Naive thymus-derived CD8-positive, alpha-beta T cell (primary cell): ENCODE results near the gene RPS6KB2. TPM values are rescaled to one million over a fixed set of nuclear protein-coding genes. Genes with fewer than 3 reads are reported as not detected.
"Not testable (repeated sequence)": the region's sequence is repeated elsewhere in the genome, so short reads cannot be mapped to it uniquely, and the experiment has no call there.

Experiments
- ATAC-seq, 2 donors: fragments of 150-1000 bp; cut with Tn5 transposase in 1 of 2; sonication (Bioruptor Pico), chemical (Tn5 transposase) in 1 of 2; 1 replicate in 1 of 2; 2 replicates in 1 of 2; pipeline ENCODE4 v1.10.0; 2021; ENCODE audit warnings: mild to moderate bottlenecking in 2 of 2, moderate library complexity in 2 of 2
- POLR2A ChIA-PET: fragments of 350-600 bp; sonication (Branson Sonifier 250); formaldehyde crosslinking; loops from one replicate; lab custom pipeline; 2021; ENCODE audit warnings: antibody characterized with exemption; lab: Charles Lee
- DNase-seq, 10 donors: peaks; one replicate each; pipeline versions ENCODE4 v3.0.0 to v3.0.0-alpha.2; 2020 to 2022
- H3K27ac Mint-ChIP-seq, 10 donors: one replicate each; pipeline ENCODE4 v1.8.0; 2020 to 2022; ENCODE audit warnings: mild to moderate bottlenecking in 10 of 10, mixed read lengths in 10 of 10, moderate library complexity in 4 of 10, inconsistent platforms in 1 of 10
- H3K27me3 Mint-ChIP-seq, 5 donors: one replicate each; pipeline ENCODE4 v1.8.0; 2021 to 2022; ENCODE audit warnings: mixed read lengths in 5 of 5
- H3K36me3 Mint-ChIP-seq, 3 donors: one replicate each; pipeline ENCODE4 v1.8.0; 2020 to 2022; ENCODE audit warnings: mixed read lengths in 3 of 3, mild to moderate bottlenecking in 2 of 3, inconsistent platforms in 1 of 3
- H3K4me1 Mint-ChIP-seq, 4 donors: one replicate each; pipeline ENCODE4 v1.8.0; 2021 to 2022; ENCODE audit warnings: mixed read lengths in 4 of 4
- H3K4me3 Mint-ChIP-seq, 10 donors: one replicate each; pipeline ENCODE4 v1.8.0; 2020 to 2022; ENCODE audit warnings: mild to moderate bottlenecking in 10 of 10, mixed read lengths in 10 of 10, moderate library complexity in 6 of 10, inconsistent platforms in 1 of 10
- H3K9me3 Mint-ChIP-seq, 9 donors: one replicate each; pipeline ENCODE4 v1.8.0; 2020 to 2022; ENCODE audit warnings: mixed read lengths in 9 of 9, mild to moderate bottlenecking in 3 of 9, inconsistent platforms in 1 of 9, moderate library complexity in 1 of 9
- polyA plus RNA-seq, 3 donors: library from polyadenylated mRNA; unstranded; fragments of 300-500 nt; fragmentation: Illumina TruSeq; gene quantifications; one replicate each; pipeline ENCODE4 v1.2.3, GENCODE V29; 2021
- total RNA-seq, 8 experiments: library from RNA in 2 of 8; stranded (reverse) in 2 of 8; gene quantifications; one replicate each; pipeline ENCODE4 v1.2.3 and lab custom pipeline; 2021 to 2026

RPS6KB2 gene
- total and polyA plus RNA-seq, 5 experiments from 2014 or later, result 41.9 to 82.8 (median 45.9) TPM

DNA sequence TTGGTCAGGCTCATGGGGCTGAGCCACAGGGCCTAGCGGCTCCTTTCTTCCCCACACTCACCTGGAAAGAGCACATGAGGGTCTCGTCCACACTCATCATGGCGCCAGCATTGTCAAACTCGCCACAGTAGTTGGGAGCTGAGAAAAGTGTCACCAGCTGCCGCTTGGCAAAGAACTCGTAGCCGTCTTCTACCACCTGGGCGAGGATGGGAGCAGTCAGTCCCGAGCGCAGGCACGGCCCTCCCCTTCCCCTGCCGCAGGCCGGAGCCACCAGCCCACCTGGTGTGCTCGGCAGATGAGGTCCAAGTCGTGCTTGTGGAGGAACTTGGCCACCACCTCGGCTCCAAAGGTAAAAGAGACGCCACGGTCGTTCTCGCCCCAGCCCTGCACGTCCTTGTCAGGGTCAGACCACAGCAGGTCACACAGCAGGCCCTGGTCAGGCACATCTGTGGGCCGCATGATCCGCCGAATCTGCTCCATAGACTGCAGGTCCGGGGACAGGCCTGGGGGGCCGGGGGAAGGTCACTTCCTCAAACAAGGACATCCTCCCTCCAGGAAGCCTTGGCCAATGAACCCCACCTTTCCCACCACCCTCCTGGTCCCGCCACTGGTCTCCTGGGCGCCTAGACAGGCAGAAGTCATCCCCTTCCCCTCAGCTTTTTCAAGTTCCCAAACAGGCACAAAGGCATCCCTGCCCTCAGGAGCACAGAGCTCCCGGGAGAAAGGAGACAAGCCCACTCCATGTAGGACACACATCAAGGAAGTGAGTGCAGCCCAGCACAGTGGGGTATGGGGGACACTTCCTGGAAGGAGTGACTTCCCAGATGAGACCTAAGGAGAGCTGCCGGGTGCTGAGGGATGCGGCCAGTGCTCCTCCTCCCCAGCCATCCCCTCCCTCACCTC is 29.4 kb upstream of the RPS6KB2 start:
- H3K4me3 Mint-ChIP-seq, result peak overlapping the region; percentile 19 to 95 (median 39)
- H3K4me1 Mint-ChIP-seq, result peaks cover 17 to 65% (median 52%) of the 10 kb centered on the region in 4 donors
- peak overlapping the region in 8 of 10 donors; percentile 8 to 96 (median 78) for H3K27ac Mint-ChIP-seq
- ATAC-seq (no peak), DNase-seq (no peak)
- H3K36me3 Mint-ChIP-seq, result peaks cover 0 to 31% (median 3%) of the 10 kb centered on the region in 3 donors
- H3K27me3 Mint-ChIP-seq, result no peaks in the 10 kb centered on the region
- peaks cover 0 to 2% (median 0%) of the 10 kb centered on the region in 9 donors for H3K9me3 Mint-ChIP-seq
- POLR2A ChIA-PET, result interaction anchor here (0.7 to 25.5 kb wide), 5 partner anchors 10 to 86 kb away, joined by 3 to 2390 read pairs (median 10); partner anchors contain the start of genes AIP, CARNS1, PTPRCAP and RPS6KB2

DNA sequence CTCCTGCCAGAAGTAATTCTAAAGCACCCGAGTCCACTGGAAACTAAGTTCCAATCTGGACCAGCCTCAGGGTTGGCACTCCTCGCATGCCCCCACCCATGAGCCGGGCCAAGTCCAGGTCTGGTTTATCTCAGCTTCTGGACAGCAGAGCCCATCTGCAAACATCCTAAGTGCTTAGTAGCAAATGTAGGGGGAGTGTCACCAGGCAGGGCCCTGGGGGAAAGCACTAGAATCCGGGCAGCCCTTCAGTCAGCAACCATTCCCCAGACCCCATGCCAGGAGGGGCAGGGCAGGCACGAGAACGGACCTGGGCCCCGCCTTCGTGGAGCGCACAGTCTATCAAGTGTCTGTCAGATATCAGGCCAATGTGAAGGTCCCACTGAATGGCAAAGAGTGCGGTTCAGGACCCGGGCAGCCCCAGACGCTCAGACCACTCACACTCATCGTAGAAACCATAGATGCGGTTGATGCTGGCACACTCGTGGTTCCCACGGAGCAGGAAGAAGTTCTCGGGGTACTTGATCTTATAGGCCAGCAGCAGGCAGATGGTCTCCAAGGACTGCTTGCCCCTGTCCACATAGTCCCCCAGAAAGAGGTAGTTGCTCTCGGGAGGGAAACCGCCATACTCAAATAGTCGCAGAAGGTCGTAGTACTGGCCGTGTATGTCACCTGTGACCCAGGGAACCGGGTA is 27.9 kb upstream of the RPS6KB2 start:
- Mint-ChIP-seq H3K27ac (peak overlapping the region; percentile 53 to 92 (median 84)), H3K27me3 (no peaks in the 10 kb centered on the region), H3K4me3 (peak overlapping the region; percentile 83 to 95 (median 88)), H3K36me3 (peaks cover 0 to 40% (median 8%) of the 10 kb centered on the region in 3 donors), H3K4me1 (peaks cover 17 to 73% (median 59%) of the 10 kb centered on the region in 4 donors), H3K9me3 (peaks cover 0 to 2% (median 0%) of the 10 kb centered on the region in 9 donors)
- DNase-seq (no peak), ATAC-seq (no peak)
- POLR2A ChIA-PET, result interaction anchor here (0.7 to 25.5 kb wide), 21 partner anchors 8 to 296 kb away, joined by 3 to 2390 read pairs (median 10); partner anchors contain the start of genes AIP, ANKRD13D, CARNS1 and CDK2AP2

DNA sequence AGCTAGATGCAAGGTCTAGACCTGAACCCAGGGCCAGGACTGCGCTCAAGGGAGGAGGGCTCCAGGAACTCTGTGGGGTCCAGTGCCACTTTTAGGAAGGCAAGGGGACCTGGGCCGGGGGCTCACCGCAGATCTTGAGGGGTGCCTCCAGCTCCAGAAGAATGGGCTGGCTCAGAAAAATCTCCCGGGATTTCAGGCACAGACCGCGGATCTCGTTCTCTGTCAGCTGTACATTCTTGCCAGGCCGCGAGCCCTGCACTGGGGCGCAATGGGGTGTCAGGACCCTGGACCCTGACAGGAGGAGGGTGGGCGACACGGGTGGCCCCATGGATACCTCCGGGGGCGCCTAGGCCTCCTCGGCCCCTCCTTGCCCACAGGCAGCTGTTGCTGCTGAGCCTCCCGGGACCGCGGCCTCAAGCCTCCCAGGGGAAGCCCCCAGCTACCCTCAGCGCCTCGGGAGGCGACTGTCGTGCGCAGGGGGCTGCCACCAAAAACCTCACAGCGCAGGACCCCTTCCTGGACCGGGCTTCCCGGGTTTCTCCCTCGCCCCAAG is 27.3 kb upstream of the RPS6KB2 start:
- H3K36me3 Mint-ChIP-seq, result peaks cover 0 to 45% (median 9%) of the 10 kb centered on the region in 3 donors

DNA sequence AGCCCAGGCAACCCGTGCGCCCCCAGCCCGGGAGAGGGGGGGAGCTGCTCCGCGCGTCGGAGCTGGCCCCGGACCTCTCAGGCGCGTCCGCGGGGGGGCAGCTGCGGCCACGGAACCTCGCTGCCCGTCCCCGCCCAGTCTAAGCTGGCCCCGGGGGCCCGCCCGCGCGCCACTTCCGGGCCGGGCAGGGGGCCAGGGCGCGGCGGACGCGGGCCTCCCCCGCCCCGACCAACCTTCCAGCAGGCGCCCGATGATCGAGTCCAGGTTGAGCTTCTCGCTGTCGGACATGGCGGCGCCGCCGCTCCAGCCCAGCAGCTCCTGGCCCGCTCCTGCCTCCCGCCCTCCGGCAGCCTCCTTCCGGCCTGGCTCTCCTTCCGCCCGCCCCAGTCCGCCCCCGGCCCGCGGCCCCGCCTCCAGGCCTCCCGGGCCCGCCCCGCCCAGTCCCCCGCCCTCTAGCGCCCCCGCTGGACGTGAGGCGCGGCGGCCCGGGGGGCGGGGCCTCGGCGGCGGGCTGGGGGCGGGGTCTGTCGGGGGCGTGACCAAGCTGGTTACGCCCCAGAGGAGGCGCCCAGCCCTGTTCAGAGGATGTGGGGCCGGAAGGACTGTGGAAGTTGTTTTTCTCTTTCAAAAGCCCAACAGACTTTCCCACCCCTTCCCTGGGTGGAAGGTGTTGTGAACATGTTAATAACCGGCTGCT is 26.7 kb upstream of the RPS6KB2 start, which contains the start of gene PPP1CA:
TSS of gene PPP1CA (minus strand) at position 364 of the 697 bp plus-strand sequence. CDS start at position 288, 76 bp downstream.
- Mint-ChIP-seq H3K27me3 (no peaks in the 10 kb centered on the region), H3K27ac (peak within 1 kb of the TSS; percentile 85 to 96 (median 93)), H3K36me3 (peaks cover 0 to 51% (median 9%) of the 10 kb centered on the region in 3 donors), H3K4me1 (peaks cover 18 to 79% (median 62%) of the 10 kb centered on the region in 4 donors), H3K4me3 (peak within 1 kb of the TSS; percentile 87 to 99 (median 97)), H3K9me3 (peaks cover 0 to 2% (median 0%) of the 10 kb centered on the region in 9 donors)
- POLR2A ChIA-PET, result interaction anchor here (0.6 to 25.5 kb wide), 38 partner anchors 8 to 763 kb away, joined by 3 to 2390 read pairs (median 6); partner anchors contain the start of genes AIP, ANKRD13D, CARNS1 and CDK2AP2
- DNase-seq (peak; percentile 82 to 98 (median 93)), ATAC-seq (peak; percentile 62 to 71)

More for the DNA sequence above, 27.3 kb upstream of the RPS6KB2 start:
- Mint-ChIP-seq H3K27ac (peak overlapping the region; percentile 53 to 92 (median 84)), H3K4me1 (peaks cover 17 to 77% (median 61%) of the 10 kb centered on the region in 4 donors), H3K4me3 (peak overlapping the region; percentile 83 to 95 (median 88)), H3K9me3 (peaks cover 0 to 2% (median 0%) of the 10 kb centered on the region in 9 donors), H3K27me3 (no peaks in the 10 kb centered on the region)
- DNase-seq, result peak in 3 of 10 donors; percentile 22 to 73 (median 42)
- POLR2A ChIA-PET, result interaction anchor here (0.7 to 25.5 kb wide), 32 partner anchors 8 to 763 kb away, joined by 3 to 2390 read pairs (median 7); partner anchors contain the start of genes AIP, ANKRD13D, CARNS1 and CDK2AP2
- peak; percentile 6 for ATAC-seq

DNA sequence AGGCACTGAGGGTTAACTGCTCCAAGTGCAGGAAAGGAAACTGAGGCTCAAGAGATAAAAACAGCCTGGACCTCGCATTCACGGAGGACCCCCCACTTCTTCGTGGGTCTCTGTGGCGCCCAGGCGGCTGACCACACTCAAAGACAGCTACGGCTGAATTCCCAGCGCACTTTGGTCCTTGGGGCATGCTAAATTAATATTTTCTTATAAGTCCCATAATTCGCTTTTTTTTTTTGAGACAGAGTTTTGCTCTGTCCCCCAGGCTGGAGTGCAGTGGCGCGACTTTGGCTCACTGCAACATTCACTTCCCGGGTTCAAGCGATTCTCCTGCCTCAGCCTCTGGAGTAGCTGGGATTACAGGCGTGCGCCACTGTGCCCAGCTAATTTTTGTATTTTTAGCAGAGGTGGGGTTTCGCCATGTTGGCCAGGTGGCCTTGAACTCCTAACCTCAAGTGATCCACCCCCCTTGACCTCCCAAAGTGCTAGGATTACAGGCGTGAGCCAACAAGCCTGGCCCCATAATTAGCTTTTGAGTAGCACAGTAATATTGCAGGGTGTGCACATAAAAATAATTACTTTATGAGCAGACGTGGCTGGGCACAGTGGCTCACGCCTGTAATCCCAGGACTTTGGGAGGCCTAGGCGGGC is 26.0 kb upstream of the RPS6KB2 start:
- POLR2A ChIA-PET, result interaction anchor here (0.6 to 25.5 kb wide), 32 partner anchors 10 to 764 kb away, joined by 3 to 2390 read pairs (median 6); partner anchors contain the start of genes AIP, ANKRD13D, CARNS1 and CDK2AP2
- not testable (repeated sequence) for H3K9me3 Mint-ChIP-seq, H3K27me3 Mint-ChIP-seq, ATAC-seq, DNase-seq
- Mint-ChIP-seq H3K4me1 (peaks cover 20 to 80% (median 63%) of the 10 kb centered on the region in 4 donors), H3K4me3 (peak overlapping the region; percentile 81 to 99 (median 97)), H3K36me3 (peaks cover 4 to 53% (median 14%) of the 10 kb centered on the region in 3 donors), H3K27ac (peak overlapping the region; percentile 85 to 96 (median 93))

DNA sequence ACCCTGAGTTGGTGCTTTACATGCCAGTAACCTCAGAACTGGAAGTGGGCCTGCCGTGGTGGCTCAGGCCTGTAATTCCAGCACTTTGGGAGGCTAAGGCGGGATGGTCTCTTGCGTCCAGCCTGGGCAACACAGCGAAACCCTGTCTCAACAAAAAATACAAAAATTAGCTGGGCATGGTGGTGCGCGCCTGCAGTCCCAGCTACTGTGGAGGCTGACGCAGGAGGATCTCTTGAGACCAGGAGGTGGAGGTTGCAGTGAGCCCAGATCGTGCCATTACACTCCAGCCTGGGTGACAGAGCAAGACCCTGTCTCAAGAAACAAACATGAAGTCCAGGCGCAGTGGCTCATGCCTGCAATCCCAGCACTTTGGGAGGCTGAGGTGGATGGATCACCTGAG is 25.2 kb upstream of the RPS6KB2 start:
- peak overlapping the region; percentile 93 to 99 (median 98) for H3K4me3 Mint-ChIP-seq
- peak overlapping the region; percentile 85 to 97 (median 94) for H3K27ac Mint-ChIP-seq
- not testable (repeated sequence) for ATAC-seq, H3K9me3 Mint-ChIP-seq, DNase-seq, H3K27me3 Mint-ChIP-seq
- POLR2A ChIA-PET, result interaction anchor here (0.6 to 25.5 kb wide), 23 partner anchors 10 to 604 kb away, joined by 3 to 2390 read pairs (median 6); partner anchors contain the start of genes AIP, CARNS1, CDK2AP2 and CORO1B
- H3K4me1 Mint-ChIP-seq, result peaks cover 21 to 80% (median 63%) of the 10 kb centered on the region in 4 donors
- H3K36me3 Mint-ChIP-seq, result peaks cover 4 to 48% (median 19%) of the 10 kb centered on the region in 3 donors

DNA sequence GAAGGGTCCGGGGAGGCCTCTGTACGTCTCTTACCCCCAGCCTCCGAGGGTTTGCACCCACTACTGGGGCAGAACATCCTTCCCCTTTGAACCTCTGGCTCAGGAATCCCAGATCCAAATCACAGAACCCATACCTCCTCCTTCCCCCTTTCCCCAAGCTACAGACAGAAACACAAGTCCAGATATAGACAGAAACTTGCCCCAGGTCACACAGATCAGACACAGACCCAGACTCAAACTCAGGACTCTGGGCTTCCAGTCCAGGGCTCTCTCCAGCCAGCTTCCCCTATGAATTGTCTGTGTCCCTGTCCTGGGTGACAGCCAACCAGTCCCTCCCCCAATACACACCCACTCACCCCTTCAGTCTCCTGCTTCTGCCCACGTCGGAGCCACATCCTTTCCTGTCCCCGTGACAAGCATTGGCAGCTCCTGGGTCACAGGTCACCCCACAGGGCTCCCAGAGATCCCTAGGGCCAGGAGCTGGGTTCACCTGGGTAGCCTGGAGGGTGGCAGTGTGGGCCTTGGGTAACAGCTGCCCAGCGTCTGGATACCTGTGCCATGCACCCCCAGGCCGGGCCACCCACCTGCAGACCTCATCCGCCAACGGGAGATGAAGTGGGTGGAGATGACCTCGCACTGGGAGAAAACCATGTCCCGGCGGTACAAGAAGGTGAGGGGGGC is 23.6 kb upstream of the RPS6KB2 start:
- H3K36me3 Mint-ChIP-seq, result peaks cover 4 to 36% (median 18%) of the 10 kb centered on the region in 3 donors
- H3K27me3 Mint-ChIP-seq, result no peaks in the 10 kb centered on the region
- POLR2A ChIA-PET, result interaction anchor here (0.7 to 25.5 kb wide), 19 partner anchors 12 to 164 kb away, joined by 3 to 2390 read pairs (median 6); partner anchors contain the start of genes AIP, CARNS1, CORO1B and PITPNM1
- peaks cover 26 to 81% (median 67%) of the 10 kb centered on the region in 4 donors for H3K4me1 Mint-ChIP-seq
- H3K4me3 Mint-ChIP-seq, result peak overlapping the region; percentile 93 to 99 (median 98)
- H3K27ac Mint-ChIP-seq, result peak overlapping the region; percentile 85 to 97 (median 94)
- DNase-seq (peak in 4 of 10 donors; percentile 57 to 75 (median 58)), ATAC-seq (no peak)
- H3K9me3 Mint-ChIP-seq, result peaks cover 0 to 2% (median 0%) of the 10 kb centered on the region in 9 donors

DNA sequence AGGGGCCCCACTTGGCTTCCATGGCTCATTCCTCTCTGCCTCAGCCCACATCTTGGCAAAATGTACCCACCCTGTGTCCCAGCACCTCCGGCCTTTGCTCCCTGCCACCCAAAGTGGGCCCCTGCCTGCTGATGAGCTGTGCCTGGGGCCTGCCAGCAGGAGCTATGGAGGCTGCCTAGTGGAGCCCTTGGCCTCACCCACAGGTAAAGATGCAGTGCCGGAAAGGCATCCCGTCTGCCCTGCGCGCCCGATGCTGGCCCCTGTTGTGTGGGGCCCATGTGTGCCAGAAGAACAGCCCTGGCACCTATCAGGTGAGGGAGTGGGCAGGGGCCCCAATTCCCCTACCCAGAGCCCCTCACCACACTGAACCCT is 23.1 kb upstream of the RPS6KB2 start:
- H3K27ac Mint-ChIP-seq, result peak overlapping the region; percentile 85 to 97 (median 94)
- POLR2A ChIA-PET, result interaction anchor here (0.7 to 25.5 kb wide), 15 partner anchors 12 to 165 kb away, joined by 3 to 2390 read pairs (median 6); partner anchors contain the start of genes AIP, CARNS1, CORO1B and PITPNM1
- no peaks in the 10 kb centered on the region for H3K27me3 Mint-ChIP-seq
- peaks cover 28 to 81% (median 69%) of the 10 kb centered on the region in 4 donors for H3K4me1 Mint-ChIP-seq
- DNase-seq (peak in 3 of 10 donors; percentile 35 to 48 (median 43)), ATAC-seq (no peak)
- peaks cover 0 to 2% (median 0%) of the 10 kb centered on the region in 9 donors for H3K9me3 Mint-ChIP-seq
- H3K36me3 Mint-ChIP-seq, result peaks cover 4 to 40% (median 18%) of the 10 kb centered on the region in 3 donors
- H3K4me3 Mint-ChIP-seq, result peak overlapping the region; percentile 93 to 99 (median 98)

DNA sequence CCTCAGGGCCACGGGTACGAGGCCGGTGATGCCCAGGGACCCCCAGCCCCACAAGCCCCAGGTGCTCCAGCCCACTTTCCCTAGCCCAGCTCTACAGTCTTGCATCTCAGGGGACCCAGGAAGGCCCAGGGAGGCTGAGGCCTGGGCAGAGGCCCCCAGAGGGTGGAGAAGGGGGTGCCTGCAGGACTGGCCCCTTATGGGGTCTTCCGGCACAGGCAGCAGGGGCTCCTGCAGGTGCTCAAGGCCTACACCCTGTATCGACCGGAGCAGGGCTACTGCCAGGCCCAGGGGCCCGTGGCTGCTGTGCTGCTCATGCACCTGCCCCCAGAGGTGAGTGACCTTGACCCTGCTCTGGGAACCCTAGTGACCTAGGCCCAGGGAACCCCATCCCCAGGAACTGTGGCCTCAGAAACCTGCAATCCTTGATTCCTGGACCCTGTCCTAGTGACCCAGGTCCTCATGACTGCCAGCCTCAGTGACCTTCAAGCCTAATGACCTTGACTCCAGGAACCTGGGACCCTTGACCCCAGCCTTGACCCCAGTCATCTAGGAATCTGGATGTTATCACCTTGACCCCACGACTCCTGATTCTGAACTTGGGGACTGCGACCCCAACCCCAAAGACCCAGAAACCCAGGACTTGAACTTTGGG is 22.5 kb upstream of the RPS6KB2 start:
- Mint-ChIP-seq H3K4me3 (peak overlapping the region; percentile 93 to 99 (median 98)), H3K9me3 (peaks cover 0 to 2% (median 0%) of the 10 kb centered on the region in 9 donors), H3K4me1 (peaks cover 28 to 81% (median 70%) of the 10 kb centered on the region in 4 donors), H3K36me3 (peaks cover 4 to 36% (median 16%) of the 10 kb centered on the region in 3 donors), H3K27me3 (no peaks in the 10 kb centered on the region), H3K27ac (peak overlapping the region; percentile 85 to 97 (median 96))
- POLR2A ChIA-PET, result interaction anchor here (1.0 to 25.5 kb wide), 9 partner anchors 13 to 165 kb away, joined by 3 to 2390 read pairs (median 14); partner anchors contain the start of genes AIP, CARNS1, CORO1B and PITPNM1
- ATAC-seq, result no peak
- DNase-seq, result no peak
